T-helper 1 cell (primary cell): ENCODE results near the gene ORC6.

ENCODE experiments used
- DNase-seq, 5 donors: peaks; one replicate each; pipeline ENCODE4 v3.0.0-alpha.2; 2012 to 2020

The ORC6 gene

GRCh38 chr16:46702030-46702429, 12.6 kb downstream of the ORC6 start:
- no peak for DNase-seq

DNA sequence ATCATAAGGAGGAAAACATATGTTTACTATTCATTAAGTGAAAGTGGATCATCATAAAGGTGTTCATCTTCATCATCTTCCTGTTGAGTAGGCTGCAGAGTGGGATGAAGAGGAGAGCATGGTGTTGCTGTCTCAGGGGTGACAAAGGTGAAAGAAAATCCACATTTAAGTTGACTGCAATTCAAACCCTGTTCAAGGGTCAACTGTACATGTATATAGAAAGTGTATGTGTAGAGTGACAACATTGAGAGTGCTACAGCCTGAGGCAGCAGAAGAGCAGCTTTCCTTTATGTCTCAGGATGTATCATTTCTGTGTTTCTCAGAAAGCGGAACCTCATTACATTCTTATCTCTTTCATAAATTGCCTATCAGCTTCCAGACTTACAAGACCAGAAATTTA, 17.2 kb downstream of the ORC6 start:
- DNase-seq: no peak

DNA sequence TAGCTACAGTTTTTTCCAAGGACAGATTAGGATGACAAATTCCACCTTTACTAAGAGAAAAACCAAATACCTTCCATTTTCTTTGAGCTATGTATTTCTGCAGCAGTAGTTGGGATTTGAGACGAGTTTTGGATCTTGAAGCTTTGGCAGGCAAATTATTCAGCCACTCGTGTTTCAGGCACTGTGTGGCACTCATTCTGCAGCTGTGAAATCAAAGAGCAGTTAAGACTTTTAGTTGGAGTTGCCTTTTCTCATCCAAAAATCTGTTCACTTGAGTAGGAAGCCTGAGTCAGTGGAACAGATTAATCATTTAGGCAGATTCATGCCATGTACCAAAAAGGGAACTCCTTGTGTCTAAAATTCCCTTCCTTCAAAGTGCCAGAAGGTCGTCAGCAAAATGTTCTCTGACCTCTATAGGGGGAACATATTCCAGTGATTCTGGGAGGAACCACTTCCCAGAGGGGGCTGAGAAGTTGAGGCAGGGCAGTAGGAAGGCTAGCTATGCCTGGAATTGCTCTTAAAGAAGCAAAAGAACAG, 20.1 kb downstream of the ORC6 start:
- no peak for DNase-seq

GRCh38 chr16:46711106-46712058, 21.9 kb downstream of the ORC6 start:
- no peak for DNase-seq

DNA sequence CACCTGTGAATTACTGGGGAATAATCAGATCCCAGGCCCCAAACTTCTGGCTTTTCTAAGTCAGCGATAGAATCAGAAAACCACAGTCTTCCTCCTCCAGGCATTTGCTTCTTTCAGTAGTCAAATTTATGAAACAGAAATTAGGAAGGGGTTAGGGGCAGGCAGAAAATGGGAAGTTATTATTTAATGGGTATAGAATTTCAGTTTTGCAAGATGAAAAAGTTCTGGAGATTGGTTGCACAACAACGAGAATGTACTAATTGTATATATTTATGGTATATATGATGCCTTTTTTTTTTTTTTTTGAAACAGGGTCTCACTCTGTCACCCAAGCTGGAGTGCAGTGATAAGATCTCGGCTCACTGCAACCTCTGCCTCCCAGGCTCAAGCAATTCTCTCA, 23.5 kb downstream of the ORC6 start:
- DNase-seq: no peak

GRCh38 chr16:46713634-46714033, 24.2 kb downstream of the ORC6 start:
- DNase-seq: no peak

GRCh38 chr16:46714797-46715591, 25.5 kb downstream of the ORC6 start:
- DNase-seq: no peak

- no peak for DNase-seq
These were observed 26.4 kb downstream of the ORC6 start for GRCh38 chr16:46715769-46716305.

GRCh38 chr16:46717692-46718091, 28.2 kb downstream of the ORC6 start:
- DNase-seq: no peak

DNA sequence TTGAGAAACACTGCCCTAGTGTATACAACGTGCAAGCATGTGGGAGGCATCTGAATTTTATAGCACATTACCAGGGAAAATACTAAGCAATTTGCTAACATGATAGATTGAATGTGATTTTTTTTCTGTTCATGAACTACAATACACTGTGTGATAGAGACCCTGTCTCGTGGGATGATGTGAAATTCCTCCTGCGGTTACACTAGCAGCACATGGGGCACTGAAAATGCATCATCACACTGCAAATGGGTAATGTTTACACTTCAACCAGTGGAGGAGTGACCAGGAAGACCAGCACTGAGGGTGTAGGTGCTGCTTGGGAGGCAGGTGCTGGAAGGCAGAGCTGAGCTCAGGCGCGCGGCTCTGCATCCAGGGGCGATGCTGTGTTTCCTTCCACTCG, 28.8 kb downstream of the ORC6 start:
- no peak for DNase-seq

GRCh38 chr16:46719528-46719927, 30.1 kb downstream of the ORC6 start:
- no peak for DNase-seq

DNA sequence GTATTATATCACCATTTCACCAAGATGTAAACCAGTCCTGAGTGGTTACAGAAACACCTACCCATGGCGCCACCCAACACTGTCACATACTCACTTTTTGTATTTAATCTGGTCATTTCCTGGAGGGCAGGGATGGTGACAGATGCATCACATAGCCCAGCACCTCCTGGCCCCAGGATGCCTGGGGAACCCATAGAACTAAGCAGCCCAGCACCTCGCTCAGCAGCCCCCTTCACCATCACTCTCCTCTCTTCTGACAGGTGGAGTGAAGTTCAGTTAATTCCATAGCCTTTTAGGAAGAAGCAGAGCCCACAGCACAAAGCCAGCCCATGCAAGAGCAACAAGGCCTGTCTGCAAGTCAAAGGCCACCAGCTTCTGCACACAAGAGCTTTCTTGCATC, 31.2 kb downstream of the ORC6 start:
- DNase-seq: no peak

GRCh38 chr16:46721885-46722284, 32.4 kb downstream of the ORC6 start:
- no peak for DNase-seq

- DNase-seq: no peak
These were observed 37.7 kb downstream of the ORC6 start for GRCh38 chr16:46727184-46727583.

- no peak for DNase-seq
These were observed 38.2 kb downstream of the ORC6 start for GRCh38 chr16:46727630-46728029.

DNA sequence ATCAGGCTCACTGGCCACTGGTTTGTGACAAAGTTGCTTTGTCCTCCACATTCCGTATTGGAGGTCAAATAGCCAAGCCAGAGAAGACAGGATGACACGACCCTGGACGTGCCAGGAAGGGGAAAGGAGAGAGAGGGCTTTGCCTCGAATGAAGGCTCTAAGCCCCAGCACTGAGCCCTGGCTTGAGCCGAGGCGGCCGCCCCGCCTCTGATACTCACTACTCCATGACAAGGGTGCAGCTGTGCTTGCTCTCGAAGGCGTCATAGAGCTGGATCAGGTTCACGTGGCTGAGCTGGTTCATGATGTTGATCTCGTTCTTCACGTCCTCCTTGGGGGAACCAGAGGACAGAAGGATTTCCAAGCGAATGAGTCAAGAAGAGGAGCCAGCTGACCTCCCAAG, 39.3 kb downstream of the ORC6 start:
- DNase-seq: no peak

DNA sequence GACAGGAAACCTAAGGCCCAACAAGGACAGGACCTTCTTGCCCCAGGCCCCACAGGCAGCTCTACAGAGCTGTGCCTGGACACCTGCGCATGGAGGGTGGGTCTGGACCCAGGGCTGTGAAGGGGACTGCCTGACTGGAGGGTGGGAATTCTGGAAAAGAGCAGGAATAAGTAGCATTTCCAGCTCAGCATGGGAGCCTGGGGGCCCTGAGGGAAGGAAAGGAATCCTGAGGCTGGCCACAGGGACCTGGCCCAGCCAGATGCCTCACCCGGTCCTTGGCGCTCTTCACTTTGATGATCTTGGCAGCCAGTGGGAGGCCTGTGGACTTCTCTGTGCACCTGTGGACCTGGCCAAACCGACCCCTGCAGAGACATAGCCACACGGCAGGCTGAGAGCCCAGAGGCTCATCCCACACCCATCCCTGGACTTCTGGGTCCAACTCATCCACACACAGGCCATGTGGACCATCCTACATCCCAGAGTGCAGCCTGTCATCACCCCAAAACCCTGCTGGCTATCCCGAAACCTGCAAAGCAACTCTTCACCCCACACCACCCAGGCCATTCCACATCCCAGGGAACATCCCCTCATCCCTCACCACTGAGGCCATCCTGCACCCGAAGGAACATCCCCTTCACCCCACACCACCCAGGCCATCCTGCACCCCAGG, 40.0 kb downstream of the ORC6 start:
- no peak for DNase-seq

- no peak for DNase-seq
These were observed 40.7 kb downstream of the ORC6 start for GRCh38 chr16:46730126-46730525.

DNA sequence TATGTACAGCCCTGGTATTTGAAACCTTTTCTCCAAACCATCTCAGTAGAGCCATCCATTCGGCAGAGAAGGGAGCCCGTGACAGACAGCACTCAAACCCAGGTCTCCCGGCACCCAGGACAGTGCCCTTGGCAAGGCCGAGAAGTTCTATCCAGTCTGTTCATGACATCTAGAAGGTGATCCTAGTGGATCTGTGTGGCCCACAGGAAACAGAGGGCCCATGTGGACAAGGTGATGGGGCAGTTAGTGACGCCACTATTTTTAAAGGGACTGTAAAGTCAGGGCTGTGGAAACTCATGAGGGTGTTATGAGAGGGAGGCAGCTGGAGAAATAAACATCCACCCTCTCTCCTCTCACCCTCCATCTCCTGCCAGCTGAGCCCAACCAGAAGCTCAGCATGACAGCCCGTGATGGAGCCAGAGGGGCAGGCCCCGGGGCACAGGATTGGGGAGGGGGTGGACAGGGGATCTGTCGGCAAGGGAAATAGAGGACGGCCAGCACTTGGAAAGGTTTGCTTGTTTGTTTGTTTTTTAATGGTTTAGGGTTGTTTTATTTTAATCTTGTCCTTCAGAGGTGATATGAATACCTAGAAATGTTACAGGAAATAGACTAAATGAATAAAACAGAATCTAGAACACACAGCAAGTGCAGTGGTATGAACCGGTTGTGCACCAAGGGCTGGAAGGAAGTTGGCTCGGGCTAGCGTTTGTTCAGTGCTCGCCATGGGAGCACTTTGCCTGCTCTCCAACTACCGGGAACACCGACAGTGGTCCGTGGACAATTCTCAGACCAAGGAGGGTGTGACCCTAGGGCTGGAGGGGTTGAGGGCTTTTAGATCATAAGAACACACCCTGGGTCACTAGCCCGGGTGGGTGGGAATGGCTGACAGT, 41.6 kb downstream of the ORC6 start:
- no peak for DNase-seq

- no peak for DNase-seq
These were observed 42.5 kb downstream of the ORC6 start for GRCh38 chr16:46731691-46732555.

DNA sequence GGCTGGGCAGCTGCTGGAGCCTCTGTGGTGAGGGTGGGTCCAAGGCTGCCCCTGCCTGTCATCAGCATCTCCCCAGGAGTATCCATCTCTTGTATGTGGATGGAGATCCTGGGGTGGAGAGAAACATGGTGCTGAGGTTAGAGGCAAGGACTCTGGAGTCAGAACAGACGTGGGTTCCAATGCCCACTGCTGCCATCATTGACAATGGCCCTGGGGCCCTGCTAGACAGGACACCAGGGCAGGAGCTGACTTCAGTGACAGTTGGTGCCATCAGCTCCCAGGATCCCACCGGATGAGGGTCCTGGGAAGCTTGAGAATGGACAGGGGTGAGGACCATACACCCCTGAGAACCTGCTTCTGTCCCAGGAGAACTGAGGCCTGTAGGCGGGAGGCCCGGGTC, 43.1 kb downstream of the ORC6 start:
- no peak for DNase-seq
